IMR-90 (cell line): ENCODE results near the gene ATMIN. TPM values are rescaled to one million over a fixed set of nuclear protein-coding genes. Genes with fewer than 3 reads are reported as not detected.

Experiments used
- ATAC-seq: fragments of 200-7000 bp; cut with Tn5 transposase; 2 replicates; pipeline ENCODE4 v1.9.1; 2020; ENCODE audit warnings: low read depth, mild to moderate bottlenecking, moderate library complexity
- BruUV-seq: library from RNA; stranded (reverse); fragments of 400-500 nt; replicated peaks from 2 replicates; lab custom pipeline; 2021; lab: Mats Ljungman, UMichigan
- CTCF ChIA-PET: fragments of 300-600 bp; formaldehyde crosslinking; extraction: SDS; loops from one replicate; lab custom pipeline; 2021; ENCODE audit warnings: antibody characterized with exemption; lab: Yijun Ruan, JAX
- POLR2A ChIA-PET: fragments of 300-600 bp; sonication (Branson Sonifier 250); formaldehyde crosslinking; loops from one replicate; lab custom pipeline; 2022; ENCODE audit warnings: antibody characterized with exemption; ENCODE audit not compliant: unreplicated experiment; lab: Charles Lee
- DNase-seq: peaks from one replicate; pipeline ENCODE4 v3.0.0; 2013
- H2AFZ ChIP-seq: replicated peaks from 2 replicates; pipeline ENCODE3; 2013; ENCODE audit warnings: low read length, mild to moderate bottlenecking; ENCODE audit not compliant: poor library complexity
- H2AK5ac ChIP-seq: 2 replicates; pipeline ENCODE4 v1.6.1; 2013; ENCODE audit warnings: low read depth, low read length, inconsistent platforms
- H2AK9ac ChIP-seq: replicated peaks from 2 replicates; pipeline ENCODE3; 2013; ENCODE audit warnings: mild to moderate bottlenecking, low read depth, low read length, moderate library complexity; ENCODE audit not compliant: poor library complexity
- H2BK120ac ChIP-seq: 2 replicates; pipeline ENCODE4 v1.6.1; 2013; ENCODE audit warnings: low read depth, low read length, inconsistent platforms
- H2BK15ac ChIP-seq: 3 replicates; pipeline ENCODE4 v1.6.1; 2013; ENCODE audit warnings: low read depth, low read length, inconsistent platforms
- H2BK20ac ChIP-seq: 2 replicates; pipeline ENCODE4 v1.6.1; 2013; ENCODE audit warnings: low read depth, mild to moderate bottlenecking, inconsistent platforms, low read length, moderate library complexity
- H2BK5ac ChIP-seq: 2 replicates; pipeline ENCODE4 v1.6.1; 2013; ENCODE audit warnings: mild to moderate bottlenecking, low read depth, low read length, inconsistent platforms; ENCODE audit not compliant: poor library complexity, severe bottlenecking
- H3K14ac ChIP-seq: replicated peaks from 2 replicates; pipeline ENCODE4 v1.6.1; 2013; ENCODE audit warnings: low read depth, low read length, inconsistent platforms
- H3K18ac ChIP-seq: 2 replicates; pipeline ENCODE4 v1.6.1; 2013; ENCODE audit warnings: low read depth, low read length, control low read depth
- H3K23ac ChIP-seq: 2 replicates; pipeline ENCODE4 v1.6.1; 2013; ENCODE audit warnings: low read depth, low read length, inconsistent platforms
- H3K27ac ChIP-seq: 2 replicates; pipeline ENCODE4 v1.5.1; 2013; ENCODE audit warnings: mild to moderate bottlenecking, control low read depth, low read length; ENCODE audit not compliant: insufficient read depth
- H3K27me3 ChIP-seq: 2 replicates; pipeline ENCODE4 v1.6.1; 2013; ENCODE audit warnings: low read length; ENCODE audit not compliant: control insufficient read depth, insufficient read depth
- H3K36me3 ChIP-seq: 2 replicates; pipeline ENCODE4 v1.6.1; 2013; ENCODE audit warnings: low read length, mixed read lengths; ENCODE audit not compliant: control insufficient read depth, insufficient read depth
- H3K4ac ChIP-seq: 2 replicates; pipeline ENCODE4 v1.6.1; 2013; ENCODE audit warnings: low read depth, low read length, inconsistent platforms
- H3K4me1 ChIP-seq: 2 replicates; pipeline ENCODE4 v1.6.1; 2013; ENCODE audit warnings: low read length, mixed read lengths; ENCODE audit not compliant: control insufficient read depth, insufficient read depth
- H3K4me2 ChIP-seq: 2 replicates; pipeline ENCODE4 v1.6.1; 2013; ENCODE audit warnings: low read depth, mild to moderate bottlenecking, control low read depth, low read length, moderate library complexity
- H3K4me3 ChIP-seq: 2 replicates; pipeline ENCODE4 v1.5.1; 2013; ENCODE audit warnings: low read depth, mild to moderate bottlenecking, control low read depth, low read length, moderate library complexity; ENCODE audit not compliant: insufficient read depth
- H3K56ac ChIP-seq: 2 replicates; pipeline ENCODE4 v1.6.1; 2013; ENCODE audit warnings: low read length, inconsistent platforms; ENCODE audit not compliant: insufficient read depth; ENCODE audit errors: extremely low read depth
- H3K79me1 ChIP-seq, 2 experiments: 2 replicates each; pipeline ENCODE4 v1.6.1; 2013; ENCODE audit warnings: low read length in 2 of 2, inconsistent platforms in 1 of 2, low read depth in 1 of 2
- H3K9ac ChIP-seq: 2 replicates; pipeline ENCODE4 v1.6.1; 2013; ENCODE audit warnings: low read depth, low read length, control low read depth
- H3K9me1 ChIP-seq: 2 replicates; pipeline ENCODE4 v1.6.1; 2013; ENCODE audit warnings: low read length, inconsistent platforms; ENCODE audit not compliant: insufficient read depth
- H3K9me3 ChIP-seq: 2 replicates; pipeline ENCODE4 v1.6.1; 2013; ENCODE audit warnings: low read length; ENCODE audit not compliant: control insufficient read depth, insufficient read depth
- H4K20me1 ChIP-seq: 2 replicates; pipeline ENCODE4 v1.6.1; 2013; ENCODE audit warnings: low read length, inconsistent platforms; ENCODE audit not compliant: insufficient read depth
- H4K5ac ChIP-seq: 2 replicates; pipeline ENCODE4 v1.6.1; 2013; ENCODE audit warnings: mild to moderate bottlenecking, low read depth, low read length, control low read depth
- H4K8ac ChIP-seq, 2 experiments: 2 replicates each; pipeline ENCODE4 v1.6.1; 2013; ENCODE audit warnings: low read depth in 2 of 2, low read length in 2 of 2, control low read depth in 1 of 2, inconsistent platforms in 1 of 2
- H4K91ac ChIP-seq: 2 replicates; pipeline ENCODE4 v1.6.1; 2013; ENCODE audit warnings: low read depth, low read length, inconsistent platforms; ENCODE audit not compliant: insufficient read depth
- BHLHE40 ChIP-seq: fragments of 150-350 bp; IDR thresholded peaks from 2 replicates; pipeline ENCODE4 v1.6.1; 2016; ENCODE audit warnings: mild to moderate bottlenecking, low read depth, low read length
- FOS ChIP-seq: fragments of 150-350 bp; IDR thresholded peaks from 2 replicates; pipeline ENCODE4 v1.6.1; 2016; ENCODE audit warnings: low read depth, low read length
- MAZ ChIP-seq: IDR thresholded peaks from 2 replicates; pipeline ENCODE4 v1.6.1; 2012; ENCODE audit warnings: low read depth, mild to moderate bottlenecking, low read length, improper control_type of control experiment, moderate library complexity, borderline replicate concordance
- MXI1 ChIP-seq: IDR thresholded peaks from 2 replicates; pipeline ENCODE4 v1.6.1; 2012; ENCODE audit warnings: low read depth, mild to moderate bottlenecking, low read length, moderate library complexity, borderline replicate concordance
- NFE2L2 ChIP-seq: fragments of 150-350 bp; IDR thresholded peaks from 2 replicates; pipeline ENCODE4 v1.6.1; 2016; ENCODE audit warnings: low read depth, mild to moderate bottlenecking, low read length
- POLR2A ChIP-seq: IDR thresholded peaks from 2 replicates; pipeline ENCODE4 v1.6.1; 2012; ENCODE audit warnings: mild to moderate bottlenecking, low read depth, low read length
- SMC3 ChIP-seq: fragments of 150-350 bp; IDR thresholded peaks from 2 replicates; pipeline ENCODE4 v1.6.1; 2016; ENCODE audit warnings: low read depth, mild to moderate bottlenecking, antibody characterized with exemption, low read length, moderate library complexity
- dilution Hi-C: fragments of 300-500 bp; cut with HindIII; formaldehyde crosslinking; loops from one replicate; pipeline ENCODE4 v1.14.3; 2018; ENCODE audit warnings: low sequenced_read_pairs; ENCODE audit not compliant: unreplicated experiment
- in situ Hi-C: fragments of 300-500 bp; cut with MboI; formaldehyde crosslinking; loops from 3 replicates; pipeline ENCODE4 v1.14.3; 2019; ENCODE audit warnings: low sequenced_read_pairs, inconsistent platforms, mixed read lengths
- intact Hi-C: fragments of 100-400 bp; cut with micrococcal nuclease; formaldehyde crosslinking; loops from 2 replicates; pipeline ENCODE4 v1.10.0; 2022
- polyA plus RNA-seq, 3 experiments: library from polyadenylated mRNA; depleted of rRNA; stranded (reverse); fragments of >200 nt; gene quantifications; 2 replicates each; pipeline ENCODE4 v1.2.3, GENCODE V29; 2012; ENCODE audit warnings: low replicate concordance in 1 of 3
- total RNA-seq: library from RNA; depleted of rRNA; stranded (reverse); fragments of >200 nt; gene quantifications from 2 replicates; pipeline ENCODE4 v1.2.3, GENCODE V29; 2012
- TF ChIP-seq, protein P1 (sequence below): fragments of 150-350 bp; IDR thresholded peaks from 2 replicates; pipeline ENCODE4 v1.6.1; 2017; ENCODE audit warnings: mild to moderate bottlenecking, antibody characterized with exemption, low read length, low read depth

The ATMIN gene
- total and polyA plus RNA-seq, 2 of the 4 experiments (the other 2 are of a cell fraction) = 15.8 to 45.9 TPM

DNA sequence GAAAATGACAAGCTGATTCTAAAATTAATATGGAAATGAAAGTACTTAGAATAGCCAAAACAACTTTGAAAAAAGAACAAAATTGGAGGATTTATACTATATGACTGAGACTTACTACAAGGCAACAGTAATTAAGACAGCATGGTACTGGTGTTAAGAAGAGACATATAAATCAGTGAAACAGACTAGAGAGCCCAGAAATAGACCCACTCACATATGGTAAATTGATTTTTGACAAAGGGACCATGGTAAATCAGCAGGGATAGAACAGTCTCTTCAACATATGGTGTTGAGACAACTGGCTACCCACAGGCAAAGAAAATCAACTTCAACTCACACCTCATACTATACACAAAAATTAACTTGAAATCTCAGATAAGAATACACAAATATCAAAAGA, 41.8 kb upstream of the ATMIN start:
- Histone ChIP-seq H2AFZ (no peak overlapping the region), H4K20me1 (no peaks in the 10 kb centered on the region; the same call in 1 of the 2 replicates), H3K9ac (no peak overlapping the region), H3K18ac (peak overlapping the region; percentile 93; the same call in 1 of the 2 replicates), H3K79me1 (peaks cover 30 to 45% of the 10 kb centered on the region in 2 experiments), H3K27ac (peak overlapping the region; percentile 64; the same call in 1 of the 2 replicates), H2BK20ac (peak overlapping the region; percentile 51; the same call in 1 of the 2 replicates), H3K56ac (peak overlapping the region; percentile 10; the same call in 1 of the 2 replicates), H3K4ac (peak overlapping the region; percentile 47; the same call in 1 of the 2 replicates), H2AK5ac (no peak overlapping the region), H4K8ac (peak overlapping the region in 1 of 2 experiments; percentile 29; a peak in 2 of 4 replicates), H3K9me3 (no peaks in the 10 kb centered on the region), H3K9me1 (no peaks in the 10 kb centered on the region; the same call in 1 of the 2 replicates), H3K23ac (peak overlapping the region; percentile 57; the same call in 1 of the 2 replicates), H3K36me3 (no peaks in the 10 kb centered on the region; the same call in 1 of the 2 replicates), H3K4me1 (peaks cover 13% of the 10 kb centered on the region), H3K14ac (peak overlapping the region; percentile 59; the same call in 1 of the 2 replicates), H2BK120ac (peak overlapping the region; percentile 71; the same call in 1 of the 2 replicates), H4K91ac (no peak overlapping the region; the same call in 1 of the 2 replicates), H3K27me3 (no peaks in the 10 kb centered on the region), H3K4me3 (no peak overlapping the region), H2BK15ac (peak overlapping the region; percentile 62; the same call in 1 of the 3 replicates), H2AK9ac (no peak overlapping the region), H2BK5ac (peak overlapping the region; percentile 57), H3K4me2 (peak overlapping the region; percentile 78; the same call in 1 of the 2 replicates), H4K5ac (peak overlapping the region; percentile 72)
- CTCF ChIA-PET = interaction anchor here (1.0 kb wide), 1 partner anchor 11 kb away, joined by 7 read pairs; no protein-coding TSS in a partner anchor
- dilution Hi-C loops (no loop called here), intact Hi-C loops (no loop called here), in situ Hi-C loops (no loop called here)
- BruUV-seq = no TSS peak
- TF ChIP-seq POLR2A (no peak), NFE2L2 (no peak), BHLHE40 (no peak), MAZ (no peak), SMC3 (no peak), MXI1 (no peak), FOS (no peak)
- TF ChIP-seq, protein P1, sequence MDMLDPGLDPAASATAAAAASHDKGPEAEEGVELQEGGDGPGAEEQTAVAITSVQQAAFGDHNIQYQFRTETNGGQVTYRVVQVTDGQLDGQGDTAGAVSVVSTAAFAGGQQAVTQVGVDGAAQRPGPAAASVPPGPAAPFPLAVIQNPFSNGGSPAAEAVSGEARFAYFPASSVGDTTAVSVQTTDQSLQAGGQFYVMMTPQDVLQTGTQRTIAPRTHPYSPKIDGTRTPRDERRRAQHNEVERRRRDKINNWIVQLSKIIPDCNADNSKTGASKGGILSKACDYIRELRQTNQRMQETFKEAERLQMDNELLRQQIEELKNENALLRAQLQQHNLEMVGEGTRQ = no peak
- ATAC-seq (no peak; the same call in 1 of the 2 replicates), DNase-seq (no peak)
- POLR2A ChIA-PET = no interaction called here
